Mucosa of descending colon (tissue), 3 donors: Measurements from ENCODE around the gene MAML3. TPM values are rescaled to one million over a fixed set of nuclear protein-coding genes. Genes with fewer than 3 reads are reported as not detected.

ENCODE experiments used
- ATAC-seq: fragments of 200-7000 bp; cut with Tn5 transposase; one replicate; pipeline ENCODE4 v1.9.1; 2020; ENCODE audit warnings: mild to moderate bottlenecking, moderate library complexity
- DNase-seq, 3 donors: peaks; one replicate each; pipeline ENCODE4 v3.0.0-alpha.2; 2020
- H3K36me3 ChIP-seq: fragments of 200-600 bp; one replicate; pipeline ENCODE4 v1.8.0; 2021; ENCODE audit warnings: low read depth, mild to moderate bottlenecking
- H3K4me1 ChIP-seq: fragments of 200-600 bp; one replicate; pipeline ENCODE4 v1.8.0; 2021; ENCODE audit warnings: low read depth, mild to moderate bottlenecking
- H3K4me3 ChIP-seq: fragments of 200-600 bp; one replicate; pipeline ENCODE4 v1.8.0; 2021; ENCODE audit warnings: mild to moderate bottlenecking
- H3K9me3 ChIP-seq: fragments of 200-600 bp; one replicate; pipeline ENCODE4 v1.8.0; 2021; ENCODE audit warnings: mild to moderate bottlenecking
- intact Hi-C, 2 donors: fragments of 100-400 bp; cut with DNase I in 1 of 2; cut with micrococcal nuclease in 1 of 2; formaldehyde crosslinking; loops; one replicate each; pipeline versions ENCODE4 v1.11.0 to v1.11.1; 2022; cut with DNase I, micrococcal nuclease
- total RNA-seq, 3 donors: library from RNA; stranded (reverse); fragmentation: NEBNext Ultra II Directional in 2 of 3; extraction: Animal tissue kit (Norgen Biotek cat#: 25700) in 2 of 3; gene quantifications; one replicate each; pipeline versions ENCODE4 v1.2.1 to v1.2.4, GENCODE V29; 2021 to 2023
- TF ChIP-seq, protein P1 (sequence below): fragments of 200-600 bp; IDR thresholded peaks from one replicate; pipeline ENCODE4 v1.8.0; 2022; ENCODE audit warnings: antibody characterized with exemption, mild to moderate bottlenecking
- donor health status: DM: no; HTN: no; CAD: no; lungs with moderate emphysema.
- donor health status: DM: no; HTN: no; CAD: no.
- donor health status: DM: no; HTN: yes; CAD: no.

The MAML3 gene
- total RNA-seq, 3 donors from 2014 or later: 10.4 to 23.5 (median 14.8) TPM

DNA sequence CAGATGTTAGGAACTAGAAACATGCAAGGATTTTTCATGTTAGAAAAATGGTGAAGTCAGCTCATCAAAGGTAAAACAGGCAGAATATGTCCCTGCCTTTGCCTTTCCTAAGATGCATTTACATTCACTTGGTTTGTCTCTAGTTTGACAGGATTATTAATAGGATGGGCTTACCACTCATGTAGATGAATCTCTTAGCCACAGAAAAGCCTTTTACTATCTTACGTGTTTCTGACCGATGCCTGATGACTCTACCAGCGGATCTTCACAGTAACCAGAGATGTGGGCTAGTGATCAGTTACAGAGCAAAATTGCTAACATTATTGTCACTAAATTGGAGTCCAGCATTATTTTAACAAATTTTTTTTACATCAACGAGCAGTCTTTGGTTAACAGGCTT is 187.6 kb downstream of the MAML3 start:
- DNase-seq (no peak), ATAC-seq (no peak)
- Histone ChIP-seq H3K36me3 (no peaks in the 10 kb centered on the region), H3K9me3 (no peaks in the 10 kb centered on the region), H3K4me3 (no peak overlapping the region), H3K4me1 (no peaks in the 10 kb centered on the region)
- TF ChIP-seq, protein P1, sequence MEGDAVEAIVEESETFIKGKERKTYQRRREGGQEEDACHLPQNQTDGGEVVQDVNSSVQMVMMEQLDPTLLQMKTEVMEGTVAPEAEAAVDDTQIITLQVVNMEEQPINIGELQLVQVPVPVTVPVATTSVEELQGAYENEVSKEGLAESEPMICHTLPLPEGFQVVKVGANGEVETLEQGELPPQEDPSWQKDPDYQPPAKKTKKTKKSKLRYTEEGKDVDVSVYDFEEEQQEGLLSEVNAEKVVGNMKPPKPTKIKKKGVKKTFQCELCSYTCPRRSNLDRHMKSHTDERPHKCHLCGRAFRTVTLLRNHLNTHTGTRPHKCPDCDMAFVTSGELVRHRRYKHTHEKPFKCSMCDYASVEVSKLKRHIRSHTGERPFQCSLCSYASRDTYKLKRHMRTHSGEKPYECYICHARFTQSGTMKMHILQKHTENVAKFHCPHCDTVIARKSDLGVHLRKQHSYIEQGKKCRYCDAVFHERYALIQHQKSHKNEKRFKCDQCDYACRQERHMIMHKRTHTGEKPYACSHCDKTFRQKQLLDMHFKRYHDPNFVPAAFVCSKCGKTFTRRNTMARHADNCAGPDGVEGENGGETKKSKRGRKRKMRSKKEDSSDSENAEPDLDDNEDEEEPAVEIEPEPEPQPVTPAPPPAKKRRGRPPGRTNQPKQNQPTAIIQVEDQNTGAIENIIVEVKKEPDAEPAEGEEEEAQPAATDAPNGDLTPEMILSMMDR: no peak
- intact Hi-C loops: no loop called here

DNA sequence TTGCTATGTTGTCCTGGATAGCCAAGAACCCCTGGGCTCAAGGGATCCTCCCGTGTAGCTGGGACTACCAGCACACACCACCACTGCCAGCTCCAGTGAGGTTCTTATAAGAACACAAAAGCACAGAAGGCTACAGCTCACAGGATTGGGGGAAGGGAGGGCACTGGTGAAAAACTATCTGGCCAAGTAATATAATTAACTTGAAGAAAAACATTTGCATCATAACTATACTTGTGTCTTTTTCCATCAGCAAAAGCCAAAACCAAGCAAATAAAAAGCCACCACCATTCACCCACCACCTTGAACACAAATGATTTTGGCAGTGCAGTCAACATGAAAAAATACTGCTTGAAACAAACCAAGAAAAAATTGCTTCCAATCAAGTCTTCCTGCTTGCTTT is 188.2 kb downstream of the MAML3 start:
- TF ChIP-seq, protein P1: no peak
- intact Hi-C loops: no loop called here
- Histone ChIP-seq H3K36me3 (no peaks in the 10 kb centered on the region), H3K4me3 (no peak overlapping the region), H3K4me1 (no peaks in the 10 kb centered on the region), H3K9me3 (no peaks in the 10 kb centered on the region)
- no peak for ATAC-seq
- DNase-seq: no peak

DNA sequence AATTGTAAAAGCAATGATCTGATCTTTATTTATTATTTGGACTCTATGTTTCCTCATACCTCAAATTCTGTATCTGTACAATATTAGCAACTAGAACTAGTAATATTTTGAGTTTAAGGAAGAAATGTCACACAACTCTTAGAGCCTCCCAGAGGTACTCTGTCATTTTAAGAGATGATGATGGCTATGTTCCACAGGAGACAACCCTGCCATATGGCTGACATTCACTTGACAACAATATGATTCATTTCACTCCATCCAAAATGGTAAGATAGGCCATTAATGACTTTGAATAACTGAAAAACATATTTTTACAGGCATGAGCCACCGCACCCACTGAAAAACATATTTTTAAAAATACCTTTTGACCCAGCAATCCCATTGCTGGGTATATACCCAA is 190.3 kb downstream of the MAML3 start:
- no peak overlapping the region for H3K4me3 ChIP-seq
- intact Hi-C loops: no loop called here
- ATAC-seq (no peak), DNase-seq (no peak)
- TF ChIP-seq, protein P1: no peak
- no peaks in the 10 kb centered on the region for H3K36me3 ChIP-seq
- no peaks in the 10 kb centered on the region for H3K4me1 ChIP-seq
- H3K9me3 ChIP-seq: no peaks in the 10 kb centered on the region

DNA sequence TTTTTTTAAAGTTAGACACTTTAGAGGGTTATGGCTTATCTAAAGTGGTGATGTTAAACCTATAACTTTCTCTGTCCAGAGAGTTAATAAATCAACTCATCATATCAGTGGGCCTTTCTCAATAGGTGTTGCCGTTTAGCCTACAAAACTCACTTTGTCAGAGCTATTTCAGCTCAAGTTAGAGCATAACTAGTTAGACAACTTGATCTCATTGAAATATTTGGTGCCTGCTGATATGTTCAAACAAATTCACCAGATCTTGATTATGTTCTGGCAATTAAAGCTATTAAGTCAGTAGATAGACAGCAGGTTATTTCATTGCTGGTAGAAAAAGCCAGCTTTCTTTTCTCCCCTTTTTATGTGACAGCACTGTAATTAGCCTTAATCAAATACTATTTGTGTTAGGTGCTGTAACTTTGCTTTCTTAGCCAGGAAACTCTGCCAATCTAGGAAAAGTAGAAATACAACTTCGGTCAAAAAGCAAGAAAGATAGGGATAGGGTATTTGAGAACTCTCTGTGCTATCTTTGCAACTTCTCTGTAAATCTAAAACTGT is 191.8 kb downstream of the MAML3 start:
- intact Hi-C loops: no loop called here
- ATAC-seq: no peak
- H3K4me3 ChIP-seq: no peak overlapping the region

DNA sequence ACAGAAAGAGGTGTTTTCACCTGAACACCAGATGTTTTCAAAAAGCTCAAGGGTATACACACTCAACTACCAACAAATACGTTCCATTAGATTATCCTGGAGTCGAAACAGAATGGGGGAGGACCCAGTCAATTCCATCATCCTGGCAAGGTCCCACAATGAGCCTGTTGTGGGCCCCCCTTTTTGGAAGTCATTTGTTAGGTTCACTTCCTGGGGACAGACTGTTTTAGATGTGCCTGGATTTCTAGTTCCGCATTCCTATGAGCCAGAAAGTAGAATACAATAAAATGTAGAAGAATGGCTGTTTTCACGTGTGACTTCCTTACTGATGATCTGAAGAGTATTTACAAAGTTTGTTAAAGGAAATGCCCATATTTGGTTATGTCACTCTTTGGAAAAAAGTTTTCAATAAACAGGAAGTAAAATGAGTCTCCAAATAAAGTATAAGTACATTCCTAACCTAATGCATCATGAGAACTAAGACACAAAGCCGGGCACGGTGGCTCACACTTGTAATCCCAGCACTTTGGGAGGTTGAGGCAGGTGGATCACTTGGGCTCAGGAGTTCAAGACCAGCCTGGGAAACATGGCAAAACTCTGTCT is 192.5 kb downstream of the MAML3 start:
- TF ChIP-seq, protein P1: no peak
- H3K4me3 ChIP-seq: no peak overlapping the region
- DNase-seq (no peak), ATAC-seq (no peak)
- H3K4me1 ChIP-seq: no peaks in the 10 kb centered on the region
- intact Hi-C loops: no loop called here
- no peaks in the 10 kb centered on the region for H3K9me3 ChIP-seq
- no peaks in the 10 kb centered on the region for H3K36me3 ChIP-seq

More for the DNA sequence above, 191.8 kb downstream of the MAML3 start:
- Histone ChIP-seq H3K36me3 (no peaks in the 10 kb centered on the region), H3K9me3 (no peaks in the 10 kb centered on the region), H3K4me1 (no peaks in the 10 kb centered on the region)
- DNase-seq: no peak
- TF ChIP-seq, protein P1: no peak
